22Rv1 (cell line): ENCODE data around the gene TNS3.

Experiments
- ZFX ChIP-seq: fragments of 450-650 bp; IDR thresholded peaks from 2 replicates; pipeline ENCODE4 v1.6.1; 2017; ENCODE audit warnings: antibody characterized with exemption, borderline replicate concordance
- TF ChIP-seq, protein P1 (sequence below): fragments of 450-650 bp; IDR thresholded peaks from 2 replicates; pipeline ENCODE4 v1.5.1; 2017; ENCODE audit warnings: mild to moderate bottlenecking

- TF ChIP-seq, protein P1, sequence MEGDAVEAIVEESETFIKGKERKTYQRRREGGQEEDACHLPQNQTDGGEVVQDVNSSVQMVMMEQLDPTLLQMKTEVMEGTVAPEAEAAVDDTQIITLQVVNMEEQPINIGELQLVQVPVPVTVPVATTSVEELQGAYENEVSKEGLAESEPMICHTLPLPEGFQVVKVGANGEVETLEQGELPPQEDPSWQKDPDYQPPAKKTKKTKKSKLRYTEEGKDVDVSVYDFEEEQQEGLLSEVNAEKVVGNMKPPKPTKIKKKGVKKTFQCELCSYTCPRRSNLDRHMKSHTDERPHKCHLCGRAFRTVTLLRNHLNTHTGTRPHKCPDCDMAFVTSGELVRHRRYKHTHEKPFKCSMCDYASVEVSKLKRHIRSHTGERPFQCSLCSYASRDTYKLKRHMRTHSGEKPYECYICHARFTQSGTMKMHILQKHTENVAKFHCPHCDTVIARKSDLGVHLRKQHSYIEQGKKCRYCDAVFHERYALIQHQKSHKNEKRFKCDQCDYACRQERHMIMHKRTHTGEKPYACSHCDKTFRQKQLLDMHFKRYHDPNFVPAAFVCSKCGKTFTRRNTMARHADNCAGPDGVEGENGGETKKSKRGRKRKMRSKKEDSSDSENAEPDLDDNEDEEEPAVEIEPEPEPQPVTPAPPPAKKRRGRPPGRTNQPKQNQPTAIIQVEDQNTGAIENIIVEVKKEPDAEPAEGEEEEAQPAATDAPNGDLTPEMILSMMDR: no peak
- TF ChIP-seq ZFX: no peak
Measured at GRCh38 chr7:47621979-47622561, 40.2 kb upstream of the TNS3 start.
